HG03469 (cell line): Measurements from ENCODE around the gene RTKN.
"Not testable (repeated sequence)": the region's sequence is repeated elsewhere in the genome, so short reads cannot be mapped to it uniquely, and the experiment has no call there.

Source experiments
- ATAC-seq: cut with Tn5 transposase; IDR thresholded peaks from one replicate; pipeline ENCODE4 v1.9.1; 2021; ENCODE audit warnings: mild to moderate bottlenecking, moderate library complexity, moderate number of reproducible peaks; ENCODE audit not compliant: unreplicated experiment

Gene RTKN

GRCh38 chr2:74420443-74421103 is 21.2 kb downstream of the RTKN start:
- ATAC-seq = not testable (repeated sequence)

GRCh38 chr2:74420006-74420405 is 21.7 kb downstream of the RTKN start:
- ATAC-seq = no peak

GRCh38 chr2:74419345-74419744 is 22.4 kb downstream of the RTKN start:
- no peak for ATAC-seq

- no peak for ATAC-seq
These were observed 23.4 kb downstream of the RTKN start for GRCh38 chr2:74418312-74418711.

- no peak for ATAC-seq
These were observed 24.0 kb downstream of the RTKN start for GRCh38 chr2:74417763-74418162.

GRCh38 chr2:74417197-74417596 is 24.5 kb downstream of the RTKN start:
- ATAC-seq = no peak

- no peak for ATAC-seq
These were observed 25.0 kb downstream of the RTKN start for GRCh38 chr2:74416778-74417177.

GRCh38 chr2:74415762-74416395 is 25.9 kb downstream of the RTKN start:
- ATAC-seq = no peak

- no peak for ATAC-seq
These were observed 26.6 kb downstream of the RTKN start for GRCh38 chr2:74414881-74415761.

- ATAC-seq = no peak
These were observed 27.3 kb downstream of the RTKN start for GRCh38 chr2:74414441-74414840.

GRCh38 chr2:74413001-74413698 is 28.6 kb downstream of the RTKN start:
- no peak for ATAC-seq

- no peak for ATAC-seq
These were observed 34.1 kb downstream of the RTKN start for GRCh38 chr2:74407682-74408081.

GRCh38 chr2:74406035-74406434 is 35.7 kb downstream of the RTKN start:
- peak; percentile 69 for ATAC-seq

GRCh38 chr2:74401891-74402290 is 39.8 kb downstream of the RTKN start:
- ATAC-seq = no peak

- no peak for ATAC-seq
These were observed 42.0 kb downstream of the RTKN start for GRCh38 chr2:74399785-74400184.

GRCh38 chr2:74396149-74396548 is 45.6 kb downstream of the RTKN start:
- ATAC-seq = no peak

GRCh38 chr2:74393525-74393924 is 48.2 kb downstream of the RTKN start:
- no peak for ATAC-seq

- ATAC-seq = no peak
These were observed 49.3 kb downstream of the RTKN start for GRCh38 chr2:74392449-74392743.

GRCh38 chr2:74391580-74392448 is 49.9 kb downstream of the RTKN start:
- no peak for ATAC-seq

- no peak for ATAC-seq
These were observed 50.5 kb downstream of the RTKN start for GRCh38 chr2:74391209-74391579.
